HG02840 (cell line): ENCODE data around the gene ADAMTS5.

Experiments used
- ATAC-seq: cut with Tn5 transposase; IDR thresholded peaks from one replicate; pipeline ENCODE4 v1.9.1; 2021; ENCODE audit warnings: mild to moderate bottlenecking, moderate library complexity, moderate number of reproducible peaks; ENCODE audit not compliant: unreplicated experiment, low FRiP score

Gene ADAMTS5

DNA sequence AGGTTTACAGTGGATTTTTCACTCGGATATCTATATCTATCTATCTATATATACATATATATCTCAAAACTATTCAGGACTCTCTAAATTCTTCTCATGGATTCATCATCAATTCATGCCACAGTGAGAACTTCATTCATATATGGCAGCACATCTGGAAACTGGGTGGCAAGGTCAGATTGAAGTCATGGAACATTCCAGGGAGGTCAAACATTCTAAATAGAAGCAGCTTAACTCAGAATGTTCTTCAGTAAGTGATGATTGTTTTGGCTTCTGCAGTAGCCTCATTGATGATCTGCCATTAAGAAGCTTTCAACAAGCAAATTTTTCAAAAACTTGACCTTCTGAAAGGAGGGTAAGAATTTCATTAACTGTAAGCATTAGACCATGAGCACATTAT lies 74.7 kb downstream of the ADAMTS5 start:
- no peak for ATAC-seq

DNA sequence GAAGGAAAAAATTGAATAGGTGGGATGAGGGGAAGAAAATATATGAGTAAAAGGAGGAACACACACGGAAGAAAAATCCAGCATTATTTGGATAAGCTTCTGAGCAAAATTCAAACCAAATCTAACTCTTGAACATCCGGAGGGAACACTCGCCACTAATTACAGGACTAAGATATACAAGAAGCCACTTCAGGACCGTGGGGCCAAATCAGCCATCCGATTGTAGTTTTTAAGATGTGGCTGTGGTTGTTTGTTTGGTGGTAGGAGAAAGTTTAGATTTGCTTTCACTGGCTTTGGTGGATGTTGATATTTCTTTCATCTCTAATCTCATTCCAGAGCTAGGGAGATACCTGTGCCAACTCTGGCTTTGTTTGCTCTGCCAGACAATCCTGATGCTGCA lies 78.0 kb downstream of the ADAMTS5 start:
- ATAC-seq: no peak

DNA sequence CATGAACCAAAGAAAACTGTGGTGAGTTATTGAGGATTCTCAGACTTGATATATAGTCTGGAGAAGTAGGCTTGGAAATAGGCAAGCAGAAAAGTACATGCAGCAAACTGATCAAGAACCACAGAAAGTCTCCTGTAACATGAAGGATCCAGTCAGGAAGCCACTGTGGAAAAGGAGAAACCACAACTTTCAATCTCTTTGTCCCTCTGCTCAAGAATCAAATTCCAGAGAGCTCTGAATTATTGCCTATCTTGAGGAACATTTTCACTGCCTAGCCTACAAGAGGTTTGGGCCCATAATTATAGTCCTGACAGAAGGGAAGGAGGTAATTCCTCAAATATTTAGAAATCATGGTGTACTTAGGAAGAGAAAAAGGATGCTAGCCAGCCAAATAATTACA lies 78.6 kb downstream of the ADAMTS5 start:
- no peak for ATAC-seq

DNA sequence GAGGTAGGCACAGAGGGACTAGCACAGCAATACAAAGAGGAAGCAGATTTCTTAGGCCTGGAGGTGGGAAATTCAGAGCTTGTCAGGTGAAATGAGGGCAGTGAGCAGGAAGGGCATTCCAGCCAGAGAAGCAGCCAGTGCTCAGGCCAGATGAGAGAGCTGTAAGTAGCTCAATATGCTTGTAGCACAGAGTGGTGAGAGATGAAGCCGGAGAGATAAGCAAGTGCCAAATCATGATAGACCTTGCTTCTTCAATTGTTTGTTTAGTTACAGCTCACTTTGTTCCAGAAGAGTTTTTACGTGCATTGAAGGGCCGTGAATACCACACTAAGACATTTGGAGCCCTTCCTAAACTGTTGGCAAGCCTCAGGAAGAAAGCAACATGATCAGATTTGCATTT lies 79.6 kb downstream of the ADAMTS5 start:
- no peak for ATAC-seq

DNA sequence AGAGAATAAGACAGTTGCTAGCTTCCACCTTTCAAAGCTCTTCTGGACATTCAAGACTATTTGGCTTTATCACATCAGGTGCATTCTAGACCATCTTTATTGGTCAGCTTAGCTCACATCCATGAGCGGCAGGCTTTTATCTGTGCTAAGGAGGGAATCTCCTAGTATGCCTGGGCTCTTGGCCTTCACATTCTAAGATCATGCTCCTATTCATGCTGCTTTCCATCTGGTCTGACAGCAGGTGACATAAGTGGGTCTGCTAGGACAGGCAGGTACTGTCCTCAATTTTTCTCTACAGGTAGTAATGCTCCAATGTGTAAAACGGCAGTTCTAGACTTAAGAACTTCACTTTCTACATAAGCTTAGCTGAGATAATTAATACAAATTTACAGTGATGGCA lies 82.5 kb downstream of the ADAMTS5 start:
- no peak for ATAC-seq

DNA sequence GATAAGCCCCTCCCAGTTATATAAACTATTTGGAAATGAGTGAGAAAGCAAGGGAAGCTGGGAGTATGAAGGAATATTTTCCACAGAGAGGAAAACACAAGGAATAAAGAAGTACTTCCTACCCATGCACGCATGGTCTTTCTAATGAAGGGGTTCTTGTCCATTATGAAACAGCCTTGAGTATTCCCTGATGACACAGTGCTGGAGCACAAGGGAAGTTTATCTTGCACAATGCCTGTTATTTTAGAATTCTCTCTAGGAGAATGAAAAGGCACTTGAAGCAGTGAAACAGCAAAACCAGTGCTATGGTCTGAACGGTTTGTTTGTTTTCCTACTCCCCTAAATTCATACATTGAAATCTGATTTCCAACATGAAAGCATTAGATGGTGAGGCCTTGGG lies 83.1 kb downstream of the ADAMTS5 start:
- no peak for ATAC-seq

DNA sequence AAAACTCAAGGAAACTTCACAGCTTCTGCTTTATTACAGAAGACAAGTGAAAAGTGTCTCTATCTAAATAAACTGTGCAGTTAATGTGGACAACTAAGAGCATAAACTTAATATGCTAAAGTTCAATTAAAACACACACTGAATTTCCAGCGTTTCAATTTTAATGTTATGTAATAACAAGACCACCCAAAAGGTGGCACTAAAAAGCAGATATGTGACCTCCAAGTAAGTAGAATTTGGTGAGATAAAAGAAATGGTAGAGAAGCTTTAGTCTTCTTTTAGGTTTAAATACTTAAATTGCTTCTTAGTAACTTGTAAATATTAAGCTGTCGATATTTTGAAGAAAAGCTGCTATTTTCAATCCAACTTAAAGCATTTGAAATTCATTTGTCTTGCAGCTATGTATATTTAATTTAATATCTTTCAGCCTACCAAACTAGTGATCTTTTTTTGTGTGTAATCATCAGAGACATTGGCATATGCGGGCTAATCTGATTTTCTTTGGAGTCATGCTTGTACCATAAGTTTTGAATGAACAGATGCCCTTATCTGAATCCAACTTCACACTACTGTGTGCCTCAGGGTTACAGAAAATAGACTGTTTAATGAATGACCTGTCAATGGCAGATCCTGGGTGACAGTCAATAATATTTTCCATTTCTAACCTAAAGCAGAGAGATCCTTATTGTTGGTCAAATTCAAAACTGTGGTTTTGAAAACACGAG lies 85.2 kb downstream of the ADAMTS5 start:
- no peak for ATAC-seq

DNA sequence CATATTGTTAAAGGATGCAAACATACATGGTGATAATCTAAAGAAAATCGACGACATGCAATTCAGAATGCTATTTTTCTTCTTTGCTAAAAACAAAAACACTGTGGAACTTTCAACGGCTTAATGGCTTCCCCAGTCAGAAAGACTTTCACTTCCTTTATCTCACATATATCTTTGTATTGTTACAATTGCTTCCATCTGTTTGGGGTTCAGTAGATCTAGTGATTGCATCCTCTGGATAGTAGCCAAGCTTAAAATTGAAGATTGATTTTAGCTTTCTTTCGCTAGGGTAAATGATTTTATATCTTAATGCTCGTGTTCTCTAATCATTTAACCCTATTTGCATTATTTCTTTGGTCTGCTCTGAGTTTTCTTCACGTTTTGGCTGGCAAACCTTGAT lies 89.9 kb downstream of the ADAMTS5 start:
- ATAC-seq: no peak

DNA sequence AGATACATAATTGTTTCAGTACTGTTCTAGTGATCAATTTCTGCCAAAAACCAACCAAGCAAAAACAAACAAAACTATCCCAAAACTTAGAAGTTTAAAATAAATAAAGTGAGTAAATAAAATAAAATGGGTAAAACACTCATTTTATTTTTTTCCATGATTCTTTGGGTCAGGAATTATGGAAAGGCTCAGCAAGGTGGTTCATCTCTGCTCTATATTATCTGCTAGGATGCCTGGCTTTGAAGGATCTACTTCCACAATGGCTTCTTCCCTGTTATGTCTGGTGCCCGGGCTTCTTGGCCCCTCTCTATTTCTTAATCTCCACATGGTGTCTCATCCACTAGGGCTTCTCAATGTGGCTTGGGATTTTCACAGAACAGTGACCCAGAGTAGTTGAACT lies 92.5 kb downstream of the ADAMTS5 start:
- no peak for ATAC-seq
